Neural progenitor cell (in vitro differentiated cells): ENCODE results near the gene IL17C. TPM values are rescaled to one million over a fixed set of nuclear protein-coding genes. Genes with fewer than 3 reads are reported as not detected.

Source experiments
- DNase-seq: peaks from one replicate; pipeline ENCODE4 v3.0.0-alpha.2; 2016; ENCODE audit warnings: low spot score
- H2AFZ ChIP-seq: fragments of 200-600 bp; sonication (generic); replicated peaks from 2 replicates; pipeline ENCODE4 v1.6.1; 2016; ENCODE audit warnings: antibody characterized with exemption
- H3F3A ChIP-seq: fragments of 200-600 bp; sonication (generic); 2 replicates; pipeline ENCODE4 v1.6.1; 2016; ENCODE audit warnings: antibody characterized with exemption, low read depth
- H3K27ac ChIP-seq: fragments of 200-600 bp; sonication (generic); 2 replicates; pipeline ENCODE4 v1.5.1; 2016; ENCODE audit warnings: mild to moderate bottlenecking
- H3K27me3 ChIP-seq: fragments of 200-600 bp; sonication (generic); 2 replicates; pipeline ENCODE4 v1.6.1; 2016; ENCODE audit warnings: mild to moderate bottlenecking, moderate library complexity
- H3K36me3 ChIP-seq: fragments of 200-600 bp; sonication (generic); 2 replicates; pipeline ENCODE4 v1.5.1; 2016
- H3K4me1 ChIP-seq: fragments of 200-600 bp; sonication (generic); 2 replicates; pipeline ENCODE4 v1.6.1; 2016; ENCODE audit warnings: mixed run types
- H3K4me2 ChIP-seq: fragments of 200-600 bp; sonication (generic); 2 replicates; pipeline ENCODE4 v1.6.1; 2016
- H3K4me3 ChIP-seq: fragments of 200-600 bp; sonication (generic); 2 replicates; pipeline ENCODE4 v1.5.1; 2016
- H3K79me2 ChIP-seq: fragments of 200-600 bp; sonication (generic); 2 replicates; pipeline ENCODE4 v1.6.1; 2016; ENCODE audit warnings: low read depth
- H3K9ac ChIP-seq: fragments of 200-600 bp; sonication (generic); 2 replicates; pipeline ENCODE4 v1.6.1; 2016
- H3K9me3 ChIP-seq: fragments of 200-600 bp; sonication (generic); 2 replicates; pipeline ENCODE4 v1.5.1; 2016; ENCODE audit warnings: low read depth
- H4K20me1 ChIP-seq: fragments of 200-600 bp; sonication (generic); 2 replicates; pipeline ENCODE4 v1.6.1; 2016; ENCODE audit warnings: low read depth
- H3K27ac Mint-ChIP-seq: 3 replicates; pipeline ENCODE4 v1.8.0; 2021; ENCODE audit warnings: mixed read lengths
- H3K27me3 Mint-ChIP-seq: 2 replicates; pipeline ENCODE4 v1.8.0; 2022; ENCODE audit warnings: low read depth, mild to moderate bottlenecking, inconsistent platforms, moderate library complexity, mixed read lengths; ENCODE audit not compliant: insufficient read depth
- H3K36me3 Mint-ChIP-seq: 3 replicates; pipeline ENCODE4 v1.8.0; 2021; ENCODE audit warnings: mixed read lengths
- H3K4me1 Mint-ChIP-seq: 3 replicates; pipeline ENCODE4 v1.8.0; 2021; ENCODE audit warnings: mixed read lengths
- H3K4me3 Mint-ChIP-seq: 3 replicates; pipeline ENCODE4 v1.8.0; 2021; ENCODE audit warnings: mild to moderate bottlenecking, moderate library complexity, mixed read lengths
- H3K9me3 Mint-ChIP-seq: 3 replicates; pipeline ENCODE4 v1.8.0; 2020; ENCODE audit warnings: mixed read lengths
- EZH2 ChIP-seq: fragments of 200-600 bp; sonication (generic); IDR thresholded peaks from 2 replicates; pipeline ENCODE4 v1.6.1; 2017; ENCODE audit warnings: antibody characterized with exemption, mild to moderate bottlenecking, moderate library complexity
- EZH2phosphoT487 ChIP-seq: fragments of 200-600 bp; sonication (generic); IDR thresholded peaks from 2 replicates; pipeline ENCODE4 v1.6.1; 2017; ENCODE audit warnings: antibody characterized with exemption
- total RNA-seq: library from RNA; depleted of rRNA; stranded (reverse); fragments of >200 nt; gene quantifications from 2 replicates; pipeline ENCODE4 v1.2.3, GENCODE V29; 2015; ENCODE audit warnings: low replicate concordance
- TF ChIP-seq, protein P1 (sequence below): fragments of 200-600 bp; sonication (generic); IDR thresholded peaks from 2 replicates; pipeline ENCODE4 v1.5.1; 2017; ENCODE audit warnings: antibody characterized with exemption, mild to moderate bottlenecking

IL17C gene
- total RNA-seq, 1 donor from 2014 or later: not detected

- Histone ChIP-seq H3K9me3 (no peaks in the 10 kb centered on the region), H3K4me1 (peaks cover 4% of the 10 kb centered on the region), H2AFZ (no peak overlapping the region), H3K36me3 (no peaks in the 10 kb centered on the region), H3K27me3 (peaks cover 53% of the 10 kb centered on the region), H3K9ac (no peak overlapping the region), H4K20me1 (peaks cover 30% of the 10 kb centered on the region), H3K27ac (no peak overlapping the region), H3K4me3 (peak overlapping the region; percentile 62), H3K79me2 (no peaks in the 10 kb centered on the region), H3F3A (peaks cover 26% of the 10 kb centered on the region), H3K4me2 (peak overlapping the region; percentile 95)
- TF ChIP-seq EZH2phosphoT487 (no peak), EZH2 (peak; percentile 54)
- Mint-ChIP-seq H3K36me3 (peaks cover 4% of the 10 kb centered on the region), H3K27me3 (peaks cover 9% of the 10 kb centered on the region), H3K4me3 (no peak overlapping the region), H3K27ac (no peak overlapping the region), H3K9me3 (no peaks in the 10 kb centered on the region), H3K4me1 (peaks cover 4% of the 10 kb centered on the region)
- peak; percentile 83 for DNase-seq
Observed at GRCh38 chr16:88634141-88634993, 4.0 kb upstream of the IL17C start.

DNA sequence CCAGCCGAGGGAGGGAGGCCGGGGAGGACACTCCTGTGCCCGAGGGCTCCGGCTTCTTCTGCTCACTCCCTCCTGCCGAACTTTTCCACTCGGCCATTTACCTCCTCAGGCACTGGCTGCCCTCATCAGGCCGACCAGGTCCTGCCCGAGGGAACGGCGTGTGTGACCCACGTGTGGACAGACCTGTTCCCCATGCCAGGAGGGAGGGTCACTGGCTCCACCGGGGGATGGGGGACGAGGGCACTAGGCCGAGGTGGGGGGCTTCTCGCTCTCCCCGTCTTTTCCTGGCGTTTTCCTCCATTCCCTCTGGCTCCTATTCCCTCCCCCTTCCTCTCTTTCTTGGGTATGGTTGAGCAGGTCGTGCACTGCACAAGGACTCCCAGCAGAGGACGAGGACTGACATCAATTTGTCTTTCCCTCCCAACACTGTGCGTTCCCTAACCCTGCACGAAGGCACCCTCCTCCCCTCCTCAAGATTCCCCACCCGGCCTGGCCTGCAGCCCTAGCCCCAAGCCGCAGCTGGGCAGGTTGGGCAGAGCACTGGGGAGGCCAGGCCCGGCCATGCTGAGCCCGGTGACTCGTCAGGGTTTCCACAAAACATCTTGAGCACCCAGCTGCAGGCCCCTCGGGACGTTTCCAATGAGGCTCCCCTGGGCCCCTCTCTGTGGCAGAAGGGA is 3.2 kb upstream of the IL17C start:
- Histone ChIP-seq H4K20me1 (peaks cover 29% of the 10 kb centered on the region), H3K79me2 (no peaks in the 10 kb centered on the region), H3K4me3 (peak overlapping the region; percentile 62), H3K36me3 (no peaks in the 10 kb centered on the region), H3F3A (peaks cover 26% of the 10 kb centered on the region), H3K27me3 (peaks cover 61% of the 10 kb centered on the region), H3K9me3 (no peaks in the 10 kb centered on the region), H3K4me1 (peaks cover 4% of the 10 kb centered on the region), H2AFZ (no peak overlapping the region), H3K9ac (no peak overlapping the region), H3K27ac (no peak overlapping the region), H3K4me2 (peak overlapping the region; percentile 95)
- H3K9me3 Mint-ChIP-seq: no peaks in the 10 kb centered on the region
- H3K27ac Mint-ChIP-seq: no peak overlapping the region
- H3K4me3 Mint-ChIP-seq: peak overlapping the region; percentile 71
- TF ChIP-seq EZH2 (no peak), EZH2phosphoT487 (no peak)
- TF ChIP-seq, protein P1, sequence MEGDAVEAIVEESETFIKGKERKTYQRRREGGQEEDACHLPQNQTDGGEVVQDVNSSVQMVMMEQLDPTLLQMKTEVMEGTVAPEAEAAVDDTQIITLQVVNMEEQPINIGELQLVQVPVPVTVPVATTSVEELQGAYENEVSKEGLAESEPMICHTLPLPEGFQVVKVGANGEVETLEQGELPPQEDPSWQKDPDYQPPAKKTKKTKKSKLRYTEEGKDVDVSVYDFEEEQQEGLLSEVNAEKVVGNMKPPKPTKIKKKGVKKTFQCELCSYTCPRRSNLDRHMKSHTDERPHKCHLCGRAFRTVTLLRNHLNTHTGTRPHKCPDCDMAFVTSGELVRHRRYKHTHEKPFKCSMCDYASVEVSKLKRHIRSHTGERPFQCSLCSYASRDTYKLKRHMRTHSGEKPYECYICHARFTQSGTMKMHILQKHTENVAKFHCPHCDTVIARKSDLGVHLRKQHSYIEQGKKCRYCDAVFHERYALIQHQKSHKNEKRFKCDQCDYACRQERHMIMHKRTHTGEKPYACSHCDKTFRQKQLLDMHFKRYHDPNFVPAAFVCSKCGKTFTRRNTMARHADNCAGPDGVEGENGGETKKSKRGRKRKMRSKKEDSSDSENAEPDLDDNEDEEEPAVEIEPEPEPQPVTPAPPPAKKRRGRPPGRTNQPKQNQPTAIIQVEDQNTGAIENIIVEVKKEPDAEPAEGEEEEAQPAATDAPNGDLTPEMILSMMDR: no peak
- H3K36me3 Mint-ChIP-seq: peaks cover 2% of the 10 kb centered on the region
- H3K27me3 Mint-ChIP-seq: peaks cover 10% of the 10 kb centered on the region
- DNase-seq: no peak
- peaks cover 4% of the 10 kb centered on the region for H3K4me1 Mint-ChIP-seq

- Histone ChIP-seq H3K4me2 (no peak overlapping the region), H3K27me3 (peaks cover 66% of the 10 kb centered on the region), H3K9me3 (no peaks in the 10 kb centered on the region), H3F3A (peaks cover 26% of the 10 kb centered on the region), H2AFZ (no peak overlapping the region), H4K20me1 (peaks cover 26% of the 10 kb centered on the region), H3K4me1 (peaks cover 4% of the 10 kb centered on the region), H3K36me3 (no peaks in the 10 kb centered on the region), H3K27ac (no peak overlapping the region), H3K79me2 (no peaks in the 10 kb centered on the region), H3K9ac (no peak overlapping the region), H3K4me3 (no peak overlapping the region)
- Mint-ChIP-seq H3K27ac (no peak overlapping the region), H3K4me1 (peaks cover 4% of the 10 kb centered on the region), H3K9me3 (no peaks in the 10 kb centered on the region), H3K36me3 (peaks cover 2% of the 10 kb centered on the region), H3K27me3 (peaks cover 11% of the 10 kb centered on the region), H3K4me3 (no peak overlapping the region)
- no peak for DNase-seq
- TF ChIP-seq, protein P1: no peak
- no peak for TF ChIP-seq EZH2
- no peak for TF ChIP-seq EZH2phosphoT487
Observed at GRCh38 chr16:88635671-88636319, 2.6 kb upstream of the IL17C start.
